Measurements from ENCODE around the gene DEAF1.

Gene DEAF1

DNA sequence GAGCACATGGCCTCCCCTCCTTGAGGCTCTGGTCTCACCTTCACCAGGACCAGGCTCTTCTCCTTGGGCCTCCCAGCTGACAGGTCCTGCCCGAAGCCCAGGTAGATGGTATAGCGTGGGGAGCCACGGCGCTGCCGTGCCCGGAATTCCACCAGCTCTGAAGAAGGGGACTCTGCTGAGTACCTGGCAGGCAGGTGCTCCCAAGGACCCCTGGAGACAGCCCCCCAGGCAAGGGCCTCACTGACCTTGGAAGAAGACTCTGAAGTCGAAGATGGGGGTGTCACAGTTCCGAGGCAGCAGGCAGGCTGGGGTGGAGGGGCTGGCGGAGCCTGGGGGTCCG lies 82.1 kb downstream of the DEAF1 start:
- TF ChIP-seq, protein P1, sequence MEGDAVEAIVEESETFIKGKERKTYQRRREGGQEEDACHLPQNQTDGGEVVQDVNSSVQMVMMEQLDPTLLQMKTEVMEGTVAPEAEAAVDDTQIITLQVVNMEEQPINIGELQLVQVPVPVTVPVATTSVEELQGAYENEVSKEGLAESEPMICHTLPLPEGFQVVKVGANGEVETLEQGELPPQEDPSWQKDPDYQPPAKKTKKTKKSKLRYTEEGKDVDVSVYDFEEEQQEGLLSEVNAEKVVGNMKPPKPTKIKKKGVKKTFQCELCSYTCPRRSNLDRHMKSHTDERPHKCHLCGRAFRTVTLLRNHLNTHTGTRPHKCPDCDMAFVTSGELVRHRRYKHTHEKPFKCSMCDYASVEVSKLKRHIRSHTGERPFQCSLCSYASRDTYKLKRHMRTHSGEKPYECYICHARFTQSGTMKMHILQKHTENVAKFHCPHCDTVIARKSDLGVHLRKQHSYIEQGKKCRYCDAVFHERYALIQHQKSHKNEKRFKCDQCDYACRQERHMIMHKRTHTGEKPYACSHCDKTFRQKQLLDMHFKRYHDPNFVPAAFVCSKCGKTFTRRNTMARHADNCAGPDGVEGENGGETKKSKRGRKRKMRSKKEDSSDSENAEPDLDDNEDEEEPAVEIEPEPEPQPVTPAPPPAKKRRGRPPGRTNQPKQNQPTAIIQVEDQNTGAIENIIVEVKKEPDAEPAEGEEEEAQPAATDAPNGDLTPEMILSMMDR (conservative IDR thresholded peaks at IDR 0.05; ENCODE audit: low read length): no peak
- TF ChIP-seq EZH2phosphoT487 (IDR thresholded peaks at IDR 0.05; ENCODE audit: borderline replicate concordance): no peak
- H3K9me2 ChIP-seq (replicated peaks; ENCODE audit: low read depth, low read length): no peaks in the 10 kb centered on the region
- H2AFZ ChIP-seq (ENCODE audit: low read length): no peak overlapping the region
- no peaks in the 10 kb centered on the region for H3F3A ChIP-seq (ENCODE audit: low read depth)
- no peaks in the 10 kb centered on the region for H3K9me3 ChIP-seq (ENCODE audit: insufficient read depth, low read depth, low read length)
- H3K4me2 ChIP-seq (ENCODE audit: low read depth, low read length, poor library complexity, severe bottlenecking): no peak overlapping the region
- H3K36me3 ChIP-seq (ENCODE audit: insufficient read depth, low read length): peaks cover 52% of the 10 kb centered on the region; the same call in 1 of the 2 replicates
- no peaks in the 10 kb centered on the region for H3K79me2 ChIP-seq (ENCODE audit: insufficient read depth, low read length)
- no peaks in the 10 kb centered on the region for H3K27me3 ChIP-seq (ENCODE audit: insufficient read depth, low read length, poor library complexity, severe bottlenecking)
- H3K4me3 ChIP-seq (ENCODE audit: low read length, poor library complexity, severe bottlenecking): no peak overlapping the region
- peaks cover 13% of the 10 kb centered on the region for H4K20me1 ChIP-seq (ENCODE audit: insufficient read depth, low read length, poor library complexity, severe bottlenecking)
- peaks cover 4% of the 10 kb centered on the region for H3K4me1 ChIP-seq (ENCODE audit: insufficient read depth, low read length, poor library complexity, severe bottlenecking)
- H3K9ac ChIP-seq (ENCODE audit: low read depth, low read length, poor library complexity, severe bottlenecking): no peak overlapping the region

GRCh38 chr11:612201-612960 lies 82.6 kb downstream of the DEAF1 start:
- Histone ChIP-seq H3K4me1 (ENCODE audit: insufficient read depth, low read length, poor library complexity, severe bottlenecking) (peaks cover 4% of the 10 kb centered on the region), H3K79me2 (ENCODE audit: insufficient read depth, low read length) (no peaks in the 10 kb centered on the region), H3K36me3 (ENCODE audit: insufficient read depth, low read length) (peaks cover 58% of the 10 kb centered on the region; the same call in 1 of the 2 replicates)

DNA sequence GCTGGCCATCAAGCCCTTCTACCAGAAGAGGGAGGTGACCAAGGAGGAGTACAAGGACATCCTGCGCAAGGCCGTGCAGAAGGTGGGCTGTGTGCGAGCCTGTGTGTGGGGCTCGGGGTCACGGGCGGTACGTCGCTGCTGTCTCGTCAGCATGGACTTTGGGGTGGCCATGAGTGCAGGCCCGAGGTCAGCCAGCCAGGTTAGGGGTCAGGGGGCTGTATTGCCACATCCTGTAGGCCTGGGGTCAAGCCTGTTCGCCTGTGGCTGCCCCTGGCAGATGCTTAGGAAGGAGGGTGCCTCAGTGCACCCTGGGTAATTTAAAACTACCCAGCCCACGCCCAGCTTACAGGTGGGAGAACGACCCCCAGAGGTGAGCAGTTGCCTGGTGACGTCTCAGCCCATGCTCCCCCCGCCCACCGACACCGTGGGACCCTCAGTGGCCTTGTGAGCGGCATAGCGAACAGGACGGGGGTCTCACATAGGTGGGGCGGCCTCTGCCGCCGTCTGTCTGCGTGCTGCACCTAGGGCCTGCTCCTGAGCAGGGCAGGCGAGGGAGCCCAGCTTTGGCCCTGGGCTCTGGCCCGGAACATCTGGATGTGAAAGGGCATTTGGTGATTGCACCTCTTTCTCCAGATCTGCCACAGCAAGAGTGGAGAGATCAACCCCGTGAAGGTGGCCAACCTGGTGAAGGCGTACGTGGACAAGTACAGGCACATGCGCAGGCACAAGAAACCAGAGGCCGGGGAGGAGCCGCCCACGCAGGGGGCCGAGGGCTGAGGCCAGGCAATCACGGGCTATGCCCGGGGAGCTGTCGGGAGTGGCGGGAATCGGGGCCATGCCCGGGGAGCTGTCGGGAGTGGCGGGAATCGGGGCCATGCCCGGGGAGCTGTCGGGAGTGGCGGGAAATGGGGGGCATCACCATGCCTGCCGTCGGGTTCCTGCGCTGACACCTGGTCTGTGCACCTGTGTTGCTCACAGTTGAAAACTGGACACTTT lies 83.7 kb downstream of the DEAF1 start:
- Histone ChIP-seq H3K9ac (ENCODE audit: low read depth, low read length, poor library complexity, severe bottlenecking) (no peak overlapping the region), H3K36me3 (ENCODE audit: insufficient read depth, low read length) (peaks cover 69% of the 10 kb centered on the region; the same call in 1 of the 2 replicates), H2AFZ (ENCODE audit: low read length) (no peak overlapping the region), H3K4me1 (ENCODE audit: insufficient read depth, low read length, poor library complexity, severe bottlenecking) (peaks cover 4% of the 10 kb centered on the region), H3K4me3 (ENCODE audit: low read length, poor library complexity, severe bottlenecking) (no peak overlapping the region), H4K20me1 (ENCODE audit: insufficient read depth, low read length, poor library complexity, severe bottlenecking) (peaks cover 13% of the 10 kb centered on the region), H3K27me3 (ENCODE audit: insufficient read depth, low read length, poor library complexity, severe bottlenecking) (no peaks in the 10 kb centered on the region), H3K79me2 (ENCODE audit: insufficient read depth, low read length) (no peaks in the 10 kb centered on the region), H3F3A (ENCODE audit: low read depth) (no peaks in the 10 kb centered on the region), H3K9me2 (replicated peaks; ENCODE audit: low read depth, low read length) (no peaks in the 10 kb centered on the region), H3K4me2 (ENCODE audit: low read depth, low read length, poor library complexity, severe bottlenecking) (no peak overlapping the region), H3K9me3 (ENCODE audit: insufficient read depth, low read depth, low read length) (no peaks in the 10 kb centered on the region)
- TF ChIP-seq, protein P1 (conservative IDR thresholded peaks at IDR 0.05; ENCODE audit: low read length): no peak
- no peak for TF ChIP-seq EZH2phosphoT487 (IDR thresholded peaks at IDR 0.05; ENCODE audit: borderline replicate concordance)

More at GRCh38 chr11:612201-612960, 82.6 kb downstream of the DEAF1 start:
- Histone ChIP-seq H3K4me3 (ENCODE audit: low read length, poor library complexity, severe bottlenecking) (no peak overlapping the region), H2AFZ (ENCODE audit: low read length) (no peak overlapping the region), H3K27me3 (ENCODE audit: insufficient read depth, low read length, poor library complexity, severe bottlenecking) (no peaks in the 10 kb centered on the region), H4K20me1 (ENCODE audit: insufficient read depth, low read length, poor library complexity, severe bottlenecking) (peaks cover 13% of the 10 kb centered on the region), H3F3A (ENCODE audit: low read depth) (no peaks in the 10 kb centered on the region), H3K4me2 (ENCODE audit: low read depth, low read length, poor library complexity, severe bottlenecking) (no peak overlapping the region), H3K9ac (ENCODE audit: low read depth, low read length, poor library complexity, severe bottlenecking) (no peak overlapping the region), H3K9me3 (ENCODE audit: insufficient read depth, low read depth, low read length) (no peaks in the 10 kb centered on the region), H3K9me2 (replicated peaks; ENCODE audit: low read depth, low read length) (no peaks in the 10 kb centered on the region)
- TF ChIP-seq, protein P1 (conservative IDR thresholded peaks at IDR 0.05; ENCODE audit: low read length): peak; percentile 30; the same call in 1 of the 2 replicates
- TF ChIP-seq EZH2phosphoT487 (IDR thresholded peaks at IDR 0.05; ENCODE audit: borderline replicate concordance): no peak
